ENCODE measurements around the gene HINFP.

The HINFP gene

GRCh38 chr11:119110439-119110838, 10.9 kb upstream of the HINFP start:
- H3K36me3 ChIP-seq (ENCODE audit: insufficient read depth, low read length): peaks cover 11% of the 10 kb centered on the region; the same call in 1 of the 2 replicates

GRCh38 chr11:119111361-119111925, 9.9 kb upstream of the HINFP start:
- H2AFZ ChIP-seq (ENCODE audit: low read length): no peak overlapping the region
- H3K4me2 ChIP-seq (ENCODE audit: low read depth, low read length, poor library complexity, severe bottlenecking): no peak overlapping the region

More at GRCh38 chr11:119110439-119110838, 10.9 kb upstream of the HINFP start:
- Histone ChIP-seq H3K9me2 (replicated peaks; ENCODE audit: low read depth, low read length) (no peaks in the 10 kb centered on the region), H3K79me2 (ENCODE audit: insufficient read depth, low read length) (peaks cover 35% of the 10 kb centered on the region), H3K27me3 (ENCODE audit: insufficient read depth, low read length, poor library complexity, severe bottlenecking) (no peaks in the 10 kb centered on the region), H4K20me1 (ENCODE audit: insufficient read depth, low read length, poor library complexity, severe bottlenecking) (no peaks in the 10 kb centered on the region), H2AFZ (ENCODE audit: low read length) (no peak overlapping the region), H3K4me1 (ENCODE audit: insufficient read depth, low read length, poor library complexity, severe bottlenecking) (peaks cover 31% of the 10 kb centered on the region), H3K4me2 (ENCODE audit: low read depth, low read length, poor library complexity, severe bottlenecking) (peak overlapping the region; percentile 100), H3K9ac (ENCODE audit: low read depth, low read length, poor library complexity, severe bottlenecking) (no peak overlapping the region), H3K9me3 (ENCODE audit: insufficient read depth, low read depth, low read length) (no peaks in the 10 kb centered on the region), H3F3A (ENCODE audit: low read depth) (no peaks in the 10 kb centered on the region), H3K4me3 (ENCODE audit: low read length, poor library complexity, severe bottlenecking) (no peak overlapping the region)
- no peak for TF ChIP-seq CTCF (conservative IDR thresholded peaks at IDR 0.05; ENCODE audit: low read length)
- TF ChIP-seq EZH2phosphoT487 (IDR thresholded peaks at IDR 0.05; ENCODE audit: borderline replicate concordance): no peak

GRCh38 chr11:119112314-119113020, 8.9 kb upstream of the HINFP start:
- H3K4me1 ChIP-seq (ENCODE audit: insufficient read depth, low read length, poor library complexity, severe bottlenecking): peaks cover 21% of the 10 kb centered on the region
- no peak overlapping the region for H2AFZ ChIP-seq (ENCODE audit: low read length)
- no peaks in the 10 kb centered on the region for H3K9me2 ChIP-seq (replicated peaks; ENCODE audit: low read depth, low read length)
- no peak overlapping the region for H3K4me2 ChIP-seq (ENCODE audit: low read depth, low read length, poor library complexity, severe bottlenecking)
- TF ChIP-seq EZH2phosphoT487 (IDR thresholded peaks at IDR 0.05; ENCODE audit: borderline replicate concordance) (no peak), CTCF (conservative IDR thresholded peaks at IDR 0.05; ENCODE audit: low read length) (no peak)
- H3K27me3 ChIP-seq (ENCODE audit: insufficient read depth, low read length, poor library complexity, severe bottlenecking): no peaks in the 10 kb centered on the region
- H3K79me2 ChIP-seq (ENCODE audit: insufficient read depth, low read length): peaks cover 27% of the 10 kb centered on the region
- H3K36me3 ChIP-seq (ENCODE audit: insufficient read depth, low read length): peaks cover 11% of the 10 kb centered on the region; the same call in 1 of the 2 replicates
- H3K4me3 ChIP-seq (ENCODE audit: low read length, poor library complexity, severe bottlenecking): no peak overlapping the region
- H4K20me1 ChIP-seq (ENCODE audit: insufficient read depth, low read length, poor library complexity, severe bottlenecking): no peaks in the 10 kb centered on the region
- no peak overlapping the region for H3K9ac ChIP-seq (ENCODE audit: low read depth, low read length, poor library complexity, severe bottlenecking)
- no peaks in the 10 kb centered on the region for H3F3A ChIP-seq (ENCODE audit: low read depth)
- H3K9me3 ChIP-seq (ENCODE audit: insufficient read depth, low read depth, low read length): no peaks in the 10 kb centered on the region

More at GRCh38 chr11:119111361-119111925, 9.9 kb upstream of the HINFP start:
- Histone ChIP-seq H3K4me1 (ENCODE audit: insufficient read depth, low read length, poor library complexity, severe bottlenecking) (peaks cover 26% of the 10 kb centered on the region), H3K36me3 (ENCODE audit: insufficient read depth, low read length) (peaks cover 11% of the 10 kb centered on the region; the same call in 1 of the 2 replicates), H3K9me3 (ENCODE audit: insufficient read depth, low read depth, low read length) (no peaks in the 10 kb centered on the region), H4K20me1 (ENCODE audit: insufficient read depth, low read length, poor library complexity, severe bottlenecking) (no peaks in the 10 kb centered on the region), H3F3A (ENCODE audit: low read depth) (no peaks in the 10 kb centered on the region), H3K4me3 (ENCODE audit: low read length, poor library complexity, severe bottlenecking) (no peak overlapping the region), H3K9ac (ENCODE audit: low read depth, low read length, poor library complexity, severe bottlenecking) (no peak overlapping the region), H3K9me2 (replicated peaks; ENCODE audit: low read depth, low read length) (no peaks in the 10 kb centered on the region), H3K27me3 (ENCODE audit: insufficient read depth, low read length, poor library complexity, severe bottlenecking) (no peaks in the 10 kb centered on the region), H3K79me2 (ENCODE audit: insufficient read depth, low read length) (peaks cover 35% of the 10 kb centered on the region)
- TF ChIP-seq EZH2phosphoT487 (IDR thresholded peaks at IDR 0.05; ENCODE audit: borderline replicate concordance): no peak
- TF ChIP-seq CTCF (conservative IDR thresholded peaks at IDR 0.05; ENCODE audit: low read length): no peak
